ENCODE measurements around the gene MYH6.

DNA sequence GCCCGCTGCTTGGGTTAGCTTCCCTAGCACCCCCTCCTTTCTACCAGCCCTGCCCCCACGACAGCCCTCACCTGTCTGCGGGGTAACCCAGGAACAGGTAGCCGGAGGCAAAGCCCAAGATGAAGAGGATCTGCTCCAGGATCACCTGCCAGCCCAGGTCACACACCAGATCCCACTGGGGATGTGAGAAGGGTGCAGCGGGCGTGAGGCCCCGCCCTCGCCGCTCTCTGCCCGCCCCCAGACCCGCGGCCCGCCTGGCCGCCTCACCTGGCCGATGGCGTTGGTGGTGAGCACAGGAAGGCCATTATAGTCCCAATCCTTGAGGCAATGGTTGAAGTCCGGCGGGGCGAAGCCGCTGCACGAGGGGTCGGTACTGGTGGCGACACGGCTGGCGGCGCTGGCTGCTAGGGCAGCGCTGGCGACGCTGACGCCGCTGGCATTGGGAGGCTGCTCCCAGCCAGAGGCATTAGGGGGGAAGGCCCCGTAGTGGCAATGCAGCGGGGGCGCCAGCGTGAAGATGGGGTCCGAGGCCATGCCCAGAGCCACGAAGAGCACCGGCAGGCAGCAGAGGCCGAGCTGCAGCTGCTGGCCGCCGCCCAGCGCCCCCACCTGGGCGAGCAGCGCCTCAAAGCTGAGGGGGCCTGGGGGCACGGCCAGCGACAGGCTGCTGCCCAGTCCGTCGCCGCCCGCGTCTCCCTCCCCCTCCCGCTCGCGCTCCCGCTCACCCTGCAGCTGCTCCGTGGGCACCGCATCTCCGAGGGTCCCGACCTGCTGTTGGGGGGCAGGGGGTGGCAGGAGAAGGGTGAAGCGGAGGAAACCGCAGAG is 56.2 kb downstream of the MYH6 start:
- TF ChIP-seq POLR2A (IDR thresholded peaks at IDR 0.05) (no peak), POLR2AphosphoS5 (IDR thresholded peaks at IDR 0.05; ENCODE audit: insufficient read depth in 1 of 2, low read depth in 1 of 2) (no peak)
- TF ChIP-seq, protein P1, sequence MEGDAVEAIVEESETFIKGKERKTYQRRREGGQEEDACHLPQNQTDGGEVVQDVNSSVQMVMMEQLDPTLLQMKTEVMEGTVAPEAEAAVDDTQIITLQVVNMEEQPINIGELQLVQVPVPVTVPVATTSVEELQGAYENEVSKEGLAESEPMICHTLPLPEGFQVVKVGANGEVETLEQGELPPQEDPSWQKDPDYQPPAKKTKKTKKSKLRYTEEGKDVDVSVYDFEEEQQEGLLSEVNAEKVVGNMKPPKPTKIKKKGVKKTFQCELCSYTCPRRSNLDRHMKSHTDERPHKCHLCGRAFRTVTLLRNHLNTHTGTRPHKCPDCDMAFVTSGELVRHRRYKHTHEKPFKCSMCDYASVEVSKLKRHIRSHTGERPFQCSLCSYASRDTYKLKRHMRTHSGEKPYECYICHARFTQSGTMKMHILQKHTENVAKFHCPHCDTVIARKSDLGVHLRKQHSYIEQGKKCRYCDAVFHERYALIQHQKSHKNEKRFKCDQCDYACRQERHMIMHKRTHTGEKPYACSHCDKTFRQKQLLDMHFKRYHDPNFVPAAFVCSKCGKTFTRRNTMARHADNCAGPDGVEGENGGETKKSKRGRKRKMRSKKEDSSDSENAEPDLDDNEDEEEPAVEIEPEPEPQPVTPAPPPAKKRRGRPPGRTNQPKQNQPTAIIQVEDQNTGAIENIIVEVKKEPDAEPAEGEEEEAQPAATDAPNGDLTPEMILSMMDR (IDR thresholded peaks at IDR 0.05) = no peak
